Measurements from ENCODE around the gene TLE6. TPM values are rescaled to one million over a fixed set of nuclear protein-coding genes. Genes with fewer than 3 reads are reported as not detected.
A peak's percentile ranks its signal among the peaks of the same experiment; 100 is the strongest.

TLE6 gene
- total and polyA plus RNA-seq, 2 of the 13 experiments (the other 11 are each of a cell fraction or from before 2014, with no cell fraction given), result 0.24 to 5.5 TPM

DNA sequence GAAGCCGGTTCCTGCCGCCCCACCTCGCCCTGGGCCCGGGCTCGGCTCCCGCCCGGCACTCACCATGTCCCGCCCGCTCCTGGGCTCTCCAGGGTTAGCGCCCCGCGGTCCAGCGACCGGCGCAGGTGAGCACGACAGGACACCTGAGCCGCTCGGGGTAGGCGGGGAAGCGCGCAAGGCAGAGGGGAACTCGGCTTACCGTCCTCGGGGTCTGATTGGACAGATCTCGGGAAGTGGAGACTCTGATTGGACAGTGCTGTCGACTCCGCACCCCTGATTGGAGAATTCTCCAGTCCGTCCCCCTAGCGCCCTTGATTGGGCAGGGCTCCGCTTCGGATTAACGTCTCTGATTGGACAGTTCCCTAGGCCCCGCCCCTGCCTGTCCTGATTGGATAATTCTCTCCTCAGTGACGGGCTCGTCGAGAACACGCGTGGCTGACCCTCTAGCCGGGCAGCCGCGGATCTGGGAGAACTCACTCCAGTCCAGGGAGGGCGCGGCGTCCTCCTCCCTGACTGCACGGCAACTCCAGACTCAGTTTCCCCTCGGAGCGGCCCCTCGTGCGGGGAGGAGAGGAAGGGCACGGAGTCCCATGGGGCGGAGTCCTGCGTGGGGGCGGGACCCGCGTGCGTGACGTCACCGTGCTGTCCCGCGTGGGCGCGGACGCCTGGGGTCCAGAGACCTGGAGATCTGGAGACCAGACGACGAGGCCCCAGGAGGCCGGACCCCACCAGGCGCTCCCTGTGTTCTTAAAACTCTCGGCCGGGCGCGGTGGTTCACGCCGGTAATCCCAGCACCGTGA lies 32.4 kb upstream of the TLE6 start, which contains the start of gene ZNF77 (continued):
- TF ChIP-seq NFAT5 (CRISPR knock-in tag; IDR thresholded peaks at IDR 0.05) (no peak), CENPX (CRISPR knock-in tag; IDR thresholded peaks at IDR 0.05) (no peak), NAIF1 (CRISPR knock-in tag; IDR thresholded peaks at IDR 0.05; ENCODE audit: borderline replicate concordance) (peak; percentile 68; the same call in 1 of the 2 replicates), HNF1B (CRISPR knock-in tag; IDR thresholded peaks at IDR 0.05) (peak; percentile 67; the same call in 1 of the 2 replicates), ZNF207 (IDR thresholded peaks at IDR 0.05; ENCODE audit: borderline replicate concordance) (no peak), EHMT2 (IDR thresholded peaks at IDR 0.05; ENCODE audit: borderline replicate concordance, low read depth, low read length) (no peak), TARDBP (CRISPR knock-in tag; IDR thresholded peaks at IDR 0.05) (peak; percentile 60), ELF1 (CRISPR knock-in tag; IDR thresholded peaks at IDR 0.05) (0 out of 2 replicates have a peak, but pooled peaks have one; percentile 34), ZMYM2 (CRISPR knock-in tag; IDR thresholded peaks at IDR 0.05) (peak; percentile 97), ZSCAN30 (CRISPR knock-in tag; IDR thresholded peaks at IDR 0.05) (no peak), POGZ (CRISPR knock-in tag; IDR thresholded peaks at IDR 0.05) (peak; percentile 54; the same call in 1 of the 2 replicates), CCAR2 (optimal IDR thresholded peaks at IDR 0.05; ENCODE audit: low read depth, low read length) (no peak), MYNN (CRISPR knock-in tag; IDR thresholded peaks at IDR 0.05; ENCODE audit: low read depth) (peak; percentile 26; the same call in 1 of the 2 replicates), RCOR2 (CRISPR knock-in tag; IDR thresholded peaks at IDR 0.05) (peak; percentile 30; the same call in 1 of the 2 replicates)
- TF ChIP-seq, protein P1, sequence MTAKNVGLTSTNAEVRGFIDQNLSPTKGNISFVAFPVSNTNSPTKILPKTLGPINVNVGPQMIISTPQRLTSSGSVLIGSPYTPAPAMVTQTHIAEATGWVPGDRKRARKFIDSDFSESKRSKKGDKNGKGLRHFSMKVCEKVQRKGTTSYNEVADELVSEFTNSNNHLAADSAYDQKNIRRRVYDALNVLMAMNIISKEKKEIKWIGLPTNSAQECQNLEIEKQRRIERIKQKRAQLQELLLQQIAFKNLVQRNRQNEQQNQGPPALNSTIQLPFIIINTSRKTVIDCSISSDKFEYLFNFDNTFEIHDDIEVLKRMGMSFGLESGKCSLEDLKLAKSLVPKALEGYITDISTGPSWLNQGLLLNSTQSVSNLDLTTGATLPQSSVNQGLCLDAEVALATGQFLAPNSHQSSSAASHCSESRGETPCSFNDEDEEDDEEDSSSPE (CRISPR knock-in tag; IDR thresholded peaks at IDR 0.05), result 0 out of 2 replicates have a peak, but pooled peaks have one; percentile 28
- TF ChIP-seq, protein P2, sequence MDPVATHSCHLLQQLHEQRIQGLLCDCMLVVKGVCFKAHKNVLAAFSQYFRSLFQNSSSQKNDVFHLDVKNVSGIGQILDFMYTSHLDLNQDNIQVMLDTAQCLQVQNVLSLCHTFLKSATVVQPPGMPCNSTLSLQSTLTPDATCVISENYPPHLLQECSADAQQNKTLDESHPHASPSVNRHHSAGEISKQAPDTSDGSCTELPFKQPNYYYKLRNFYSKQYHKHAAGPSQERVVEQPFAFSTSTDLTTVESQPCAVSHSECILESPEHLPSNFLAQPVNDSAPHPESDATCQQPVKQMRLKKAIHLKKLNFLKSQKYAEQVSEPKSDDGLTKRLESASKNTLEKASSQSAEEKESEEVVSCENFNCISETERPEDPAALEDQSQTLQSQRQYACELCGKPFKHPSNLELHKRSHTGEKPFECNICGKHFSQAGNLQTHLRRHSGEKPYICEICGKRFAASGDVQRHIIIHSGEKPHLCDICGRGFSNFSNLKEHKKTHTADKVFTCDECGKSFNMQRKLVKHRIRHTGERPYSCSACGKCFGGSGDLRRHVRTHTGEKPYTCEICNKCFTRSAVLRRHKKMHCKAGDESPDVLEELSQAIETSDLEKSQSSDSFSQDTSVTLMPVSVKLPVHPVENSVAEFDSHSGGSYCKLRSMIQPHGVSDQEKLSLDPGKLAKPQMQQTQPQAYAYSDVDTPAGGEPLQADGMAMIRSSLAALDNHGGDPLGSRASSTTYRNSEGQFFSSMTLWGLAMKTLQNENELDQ (CRISPR knock-in tag; IDR thresholded peaks at IDR 0.05; ENCODE audit: borderline replicate concordance), result no peak

All from HepG2 (cell line).